ENCODE data around the gene NOS1AP. TPM values are rescaled to one million over a fixed set of nuclear protein-coding genes. Genes with fewer than 3 reads are reported as not detected.
A peak's percentile ranks its signal among the peaks of the same experiment; 100 is the strongest.

The NOS1AP gene
- total and polyA plus RNA-seq, 3 experiments from 2014 or later: 0.07 TPM; not detected in 2

DNA sequence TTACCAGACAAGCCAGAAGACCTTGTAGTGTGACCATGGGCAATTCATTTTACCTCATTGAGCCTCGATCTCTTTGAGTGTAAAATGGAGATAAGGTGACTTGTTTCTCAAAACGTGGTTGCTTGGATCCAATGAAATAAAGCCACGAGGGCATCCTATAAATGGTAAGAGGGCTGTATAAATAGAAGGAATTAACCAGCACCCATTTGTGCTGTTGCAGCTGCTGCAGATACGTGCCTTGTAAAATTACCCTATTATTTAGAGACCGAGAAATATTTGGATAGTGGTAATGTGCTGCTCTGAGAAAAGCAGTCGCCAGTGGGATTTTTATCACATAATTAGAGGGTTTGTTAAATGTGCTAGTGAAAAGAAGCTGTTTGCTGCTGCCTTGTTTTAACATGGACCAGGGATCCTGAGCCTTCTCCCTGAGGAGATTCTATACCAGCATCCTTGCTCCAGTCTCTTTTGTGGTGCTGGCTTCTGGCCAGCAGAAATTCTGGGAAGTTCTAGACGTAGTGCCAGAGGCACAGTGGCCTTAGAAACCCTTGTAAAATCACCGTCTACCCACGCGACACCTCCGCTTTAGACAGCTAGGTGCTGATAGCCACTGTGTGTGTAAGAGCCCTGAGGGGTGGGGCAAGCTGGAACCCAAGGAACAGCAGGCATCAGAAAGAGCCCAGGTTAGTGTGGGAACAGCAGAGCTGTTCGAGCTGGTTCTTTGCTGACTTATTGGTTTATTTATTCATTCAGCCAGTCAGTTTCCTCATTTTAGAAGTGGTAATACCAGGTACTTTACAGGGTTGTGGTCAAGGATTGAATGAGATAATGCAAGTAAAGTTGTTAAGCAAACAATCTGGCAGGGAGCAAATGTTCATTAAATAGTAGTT, 137.5 kb downstream of the NOS1AP start:
- ChIA-PET CTCF (no interaction called here), POLR2A (no interaction called here)
- Mint-ChIP-seq H3K36me3 (no peaks in the 10 kb centered on the region), H3K9me3 (no peaks in the 10 kb centered on the region), H3K4me1 (no peaks in the 10 kb centered on the region), H3K27me3 (peaks cover 0 to 38% of the 10 kb centered on the region in 2 donors), H3K27ac (no peak overlapping the region), H3K4me3 (no peak overlapping the region)
- Histone ChIP-seq H3K4me3 (ENCODE audit: low read length) (no peak overlapping the region), H3K27ac (ENCODE audit: low read depth, low read length) (no peak overlapping the region), H3K4me1 (ENCODE audit: insufficient read depth, low read length) (no peaks in the 10 kb centered on the region), H3K9me3 (ENCODE audit: low read length) (no peaks in the 10 kb centered on the region), H3K27me3 (ENCODE audit: insufficient read depth, low read length, poor library complexity, severe bottlenecking) (no peaks in the 10 kb centered on the region), H3K36me3 (ENCODE audit: insufficient read depth, low read length) (no peaks in the 10 kb centered on the region)
- no peak for DNase-seq

DNA sequence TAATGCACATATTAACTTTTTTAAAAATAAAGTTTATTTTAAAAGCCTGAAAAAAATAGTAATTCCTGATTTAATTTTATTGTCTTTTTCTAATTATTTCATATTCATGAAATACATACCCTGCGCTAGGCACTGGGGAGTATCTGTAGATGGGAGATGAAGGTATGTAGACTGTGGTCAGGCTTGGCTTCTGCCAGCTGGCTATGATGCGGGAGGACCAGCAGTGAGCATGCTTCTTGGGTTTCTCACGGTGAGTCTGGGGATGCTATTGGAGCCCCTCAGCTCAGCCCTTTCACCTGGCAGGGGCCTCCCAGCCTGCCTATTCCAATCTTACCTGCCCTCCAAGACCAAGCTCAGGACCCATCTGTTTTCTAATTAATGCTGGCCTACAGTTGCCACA, 138.4 kb downstream of the NOS1AP start:
- Mint-ChIP-seq H3K27ac (no peak overlapping the region), H3K4me3 (no peak overlapping the region), H3K36me3 (no peaks in the 10 kb centered on the region), H3K9me3 (no peaks in the 10 kb centered on the region), H3K27me3 (peaks cover 0 to 41% of the 10 kb centered on the region in 2 donors), H3K4me1 (no peaks in the 10 kb centered on the region)
- Histone ChIP-seq H3K4me3 (ENCODE audit: low read length) (no peak overlapping the region), H3K27me3 (ENCODE audit: insufficient read depth, low read length, poor library complexity, severe bottlenecking) (no peaks in the 10 kb centered on the region), H3K9me3 (ENCODE audit: low read length) (no peaks in the 10 kb centered on the region), H3K27ac (ENCODE audit: low read depth, low read length) (no peak overlapping the region), H3K4me1 (ENCODE audit: insufficient read depth, low read length) (no peaks in the 10 kb centered on the region), H3K36me3 (ENCODE audit: insufficient read depth, low read length) (no peaks in the 10 kb centered on the region)
- ChIA-PET POLR2A (no interaction called here), CTCF (no interaction called here)
- no peak for DNase-seq

DNA sequence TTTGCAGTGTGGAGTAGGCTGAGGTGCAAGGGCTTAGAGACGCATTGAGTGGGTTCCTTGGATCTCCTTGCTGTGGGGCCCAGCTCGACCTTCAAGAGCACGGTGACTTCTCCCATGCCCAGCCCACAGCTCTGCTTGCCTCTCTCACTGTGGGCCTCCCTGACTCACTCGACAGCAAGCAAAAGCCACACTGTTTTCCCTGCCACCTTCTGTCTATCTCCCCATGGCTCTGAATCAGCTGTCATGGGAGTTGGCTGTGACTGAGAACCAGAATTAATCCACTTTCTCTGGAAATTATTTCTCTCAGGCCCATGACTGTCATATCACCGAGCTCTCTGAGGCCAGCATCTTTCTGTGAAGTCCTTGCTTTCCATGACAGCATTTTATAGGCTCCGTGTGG, 140.7 kb downstream of the NOS1AP start:
- Mint-ChIP-seq H3K4me1 (no peaks in the 10 kb centered on the region), H3K27me3 (peaks cover 2 to 34% of the 10 kb centered on the region in 2 donors), H3K4me3 (no peak overlapping the region), H3K36me3 (no peaks in the 10 kb centered on the region), H3K27ac (no peak overlapping the region), H3K9me3 (no peaks in the 10 kb centered on the region)
- POLR2A ChIA-PET: no interaction called here
- H3K27me3 ChIP-seq (ENCODE audit: insufficient read depth, low read length, poor library complexity, severe bottlenecking): no peaks in the 10 kb centered on the region
- no peak for DNase-seq
- no peaks in the 10 kb centered on the region for H3K4me1 ChIP-seq (ENCODE audit: insufficient read depth, low read length)
- H3K27ac ChIP-seq (ENCODE audit: low read depth, low read length): no peak overlapping the region
- no peak overlapping the region for H3K4me3 ChIP-seq (ENCODE audit: low read length)
- no peaks in the 10 kb centered on the region for H3K9me3 ChIP-seq (ENCODE audit: low read length)
- CTCF ChIA-PET: no interaction called here
- no peaks in the 10 kb centered on the region for H3K36me3 ChIP-seq (ENCODE audit: insufficient read depth, low read length)

DNA sequence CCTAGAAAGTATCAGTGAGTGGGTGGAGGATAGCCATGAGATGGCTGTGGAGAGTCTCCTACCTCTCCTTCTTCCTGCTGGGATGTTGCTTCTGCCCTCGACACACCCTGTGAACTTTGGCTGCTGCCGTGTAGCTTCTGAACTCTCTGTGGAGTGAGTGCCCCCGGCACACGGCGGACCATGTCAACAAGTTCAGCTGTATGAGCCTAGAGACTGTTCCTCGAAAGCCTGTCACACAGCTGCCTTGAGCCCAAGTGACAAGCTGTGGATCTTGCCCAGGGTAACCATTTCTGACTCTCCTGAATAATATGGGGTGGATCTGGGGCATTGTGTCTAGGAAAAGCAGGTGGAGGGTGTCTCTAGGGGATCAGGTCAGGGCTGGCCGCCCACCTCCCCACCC, 143.2 kb downstream of the NOS1AP start:
- Mint-ChIP-seq H3K27me3 (peaks cover 2 to 45% of the 10 kb centered on the region in 2 donors), H3K9me3 (peaks cover 0 to 2% (median 0%) of the 10 kb centered on the region in 5 donors), H3K27ac (peak overlapping the region in 1 of 8 donors; percentile 57), H3K4me3 (no peak overlapping the region), H3K36me3 (no peaks in the 10 kb centered on the region), H3K4me1 (no peaks in the 10 kb centered on the region)
- ChIA-PET CTCF (no interaction called here), POLR2A (no interaction called here)
- H3K9me3 ChIP-seq (ENCODE audit: low read length): no peaks in the 10 kb centered on the region
- no peaks in the 10 kb centered on the region for H3K36me3 ChIP-seq (ENCODE audit: insufficient read depth, low read length)
- no peak overlapping the region for H3K4me3 ChIP-seq (ENCODE audit: low read length)
- no peak overlapping the region for H3K27ac ChIP-seq (ENCODE audit: low read depth, low read length)
- no peaks in the 10 kb centered on the region for H3K27me3 ChIP-seq (ENCODE audit: insufficient read depth, low read length, poor library complexity, severe bottlenecking)
- H3K4me1 ChIP-seq (ENCODE audit: insufficient read depth, low read length): no peaks in the 10 kb centered on the region
- DNase-seq: no peak

DNA sequence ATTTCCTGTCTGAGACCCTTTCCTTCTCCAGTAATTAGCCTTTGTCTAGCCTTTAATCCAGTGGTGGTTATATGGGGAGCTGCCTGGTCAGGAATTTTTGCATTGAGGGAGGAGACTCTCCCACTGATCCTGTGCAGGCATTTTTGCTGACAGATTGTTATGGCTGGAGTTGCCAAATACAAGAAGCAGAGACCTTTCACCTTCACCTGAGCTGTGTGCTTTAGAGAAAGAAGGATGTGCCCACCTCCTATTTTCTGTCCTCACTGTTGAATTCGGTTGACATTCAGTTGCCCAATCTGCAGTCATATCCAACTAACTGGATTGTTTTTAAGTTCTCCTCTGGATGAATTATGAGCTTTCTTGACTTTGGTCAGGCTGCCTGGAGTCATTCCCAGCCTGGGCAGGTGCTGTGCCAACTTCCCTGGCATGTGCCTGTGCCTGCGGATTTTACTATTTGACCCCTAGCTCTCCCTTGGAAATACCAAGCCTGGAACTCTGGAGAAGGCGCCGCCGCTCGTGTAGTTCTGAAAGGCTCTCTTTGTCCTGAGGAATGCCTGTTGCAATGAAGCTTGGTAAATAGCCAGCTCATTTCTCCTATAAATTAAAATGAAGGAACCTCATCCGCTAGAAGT, 143.9 kb downstream of the NOS1AP start:
- Histone ChIP-seq H3K4me1 (ENCODE audit: insufficient read depth, low read length) (no peaks in the 10 kb centered on the region), H3K36me3 (ENCODE audit: insufficient read depth, low read length) (no peaks in the 10 kb centered on the region), H3K27me3 (ENCODE audit: insufficient read depth, low read length, poor library complexity, severe bottlenecking) (no peaks in the 10 kb centered on the region), H3K9me3 (ENCODE audit: low read length) (no peaks in the 10 kb centered on the region), H3K4me3 (ENCODE audit: low read length) (no peak overlapping the region), H3K27ac (ENCODE audit: low read depth, low read length) (no peak overlapping the region)
- Mint-ChIP-seq H3K4me3 (no peak overlapping the region), H3K27ac (no peak overlapping the region), H3K27me3 (peaks cover 7 to 44% of the 10 kb centered on the region in 2 donors), H3K4me1 (no peaks in the 10 kb centered on the region), H3K36me3 (no peaks in the 10 kb centered on the region), H3K9me3 (peaks cover 0 to 2% (median 0%) of the 10 kb centered on the region in 5 donors)
- ChIA-PET POLR2A (no interaction called here), CTCF (no interaction called here)
- no peak for DNase-seq

DNA sequence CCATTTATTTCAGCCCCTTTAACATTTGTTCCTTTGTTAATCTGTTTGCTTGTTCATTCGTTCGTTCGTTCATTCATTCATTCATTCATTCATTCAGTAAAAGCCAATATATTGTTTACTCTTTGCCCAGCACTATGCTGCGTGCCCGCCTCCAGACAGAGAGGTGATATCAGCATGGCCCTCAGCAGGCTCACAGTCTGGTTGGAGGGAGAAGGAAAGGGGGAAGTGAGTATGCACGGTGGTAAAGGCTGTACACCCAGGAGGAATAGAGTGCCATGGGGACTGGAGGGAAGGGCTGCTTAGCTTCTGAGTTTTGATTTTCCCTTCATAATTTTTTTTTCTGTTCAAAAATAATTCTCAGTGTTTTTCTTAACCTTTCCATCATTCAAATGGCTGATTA, 144.7 kb downstream of the NOS1AP start:
- H3K27ac Mint-ChIP-seq: no peak overlapping the region
- no peak overlapping the region for H3K4me3 Mint-ChIP-seq
- POLR2A ChIA-PET: no interaction called here

DNA sequence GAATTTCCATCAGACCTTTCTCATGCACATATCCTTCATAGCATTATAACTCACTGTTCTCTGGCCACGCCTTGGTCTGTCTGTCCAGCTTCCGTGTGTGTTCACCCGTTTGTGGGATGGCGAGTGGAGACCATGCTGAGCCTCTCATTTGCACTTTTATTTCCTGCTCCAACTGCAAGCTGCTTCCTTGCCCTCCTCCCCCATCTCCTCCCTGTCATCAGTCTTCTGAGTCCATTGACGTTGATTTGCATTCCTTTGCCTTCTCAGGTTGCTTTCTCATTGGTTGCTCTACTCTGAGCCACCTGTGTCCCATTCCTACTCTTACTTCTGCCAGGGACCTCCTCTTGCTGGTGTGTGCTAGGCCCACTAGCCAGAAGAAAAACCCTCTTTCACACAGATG, 146.4 kb downstream of the NOS1AP start:
- ChIA-PET CTCF (no interaction called here), POLR2A (no interaction called here)
- Histone ChIP-seq H3K27ac (ENCODE audit: low read depth, low read length) (no peak overlapping the region), H3K4me3 (ENCODE audit: low read length) (no peak overlapping the region), H3K9me3 (ENCODE audit: low read length) (no peaks in the 10 kb centered on the region), H3K27me3 (ENCODE audit: insufficient read depth, low read length, poor library complexity, severe bottlenecking) (no peaks in the 10 kb centered on the region), H3K4me1 (ENCODE audit: insufficient read depth, low read length) (no peaks in the 10 kb centered on the region), H3K36me3 (ENCODE audit: insufficient read depth, low read length) (no peaks in the 10 kb centered on the region)
- peaks cover 0 to 2% (median 0%) of the 10 kb centered on the region in 5 donors for H3K9me3 Mint-ChIP-seq
- H3K27ac Mint-ChIP-seq: no peak overlapping the region
- no peak for DNase-seq
- no peaks in the 10 kb centered on the region for H3K36me3 Mint-ChIP-seq
- peaks cover 15 to 44% of the 10 kb centered on the region in 2 donors for H3K27me3 Mint-ChIP-seq
- H3K4me1 Mint-ChIP-seq: no peaks in the 10 kb centered on the region
- no peak overlapping the region for H3K4me3 Mint-ChIP-seq

More for the DNA sequence above, 144.7 kb downstream of the NOS1AP start:
- H3K4me3 ChIP-seq (ENCODE audit: low read length): no peak overlapping the region
- no peak overlapping the region for H3K27ac ChIP-seq (ENCODE audit: low read depth, low read length)
- peaks cover 7 to 46% of the 10 kb centered on the region in 2 donors for H3K27me3 Mint-ChIP-seq
- no peaks in the 10 kb centered on the region for H3K4me1 Mint-ChIP-seq
- CTCF ChIA-PET: no interaction called here
- no peak for DNase-seq
- no peaks in the 10 kb centered on the region for H3K36me3 Mint-ChIP-seq
- H3K36me3 ChIP-seq (ENCODE audit: insufficient read depth, low read length): no peaks in the 10 kb centered on the region
- no peaks in the 10 kb centered on the region for H3K27me3 ChIP-seq (ENCODE audit: insufficient read depth, low read length, poor library complexity, severe bottlenecking)
- H3K9me3 ChIP-seq (ENCODE audit: low read length): no peaks in the 10 kb centered on the region
- no peaks in the 10 kb centered on the region for H3K4me1 ChIP-seq (ENCODE audit: insufficient read depth, low read length)
- H3K9me3 Mint-ChIP-seq: peaks cover 0 to 2% (median 0%) of the 10 kb centered on the region in 5 donors

DNA sequence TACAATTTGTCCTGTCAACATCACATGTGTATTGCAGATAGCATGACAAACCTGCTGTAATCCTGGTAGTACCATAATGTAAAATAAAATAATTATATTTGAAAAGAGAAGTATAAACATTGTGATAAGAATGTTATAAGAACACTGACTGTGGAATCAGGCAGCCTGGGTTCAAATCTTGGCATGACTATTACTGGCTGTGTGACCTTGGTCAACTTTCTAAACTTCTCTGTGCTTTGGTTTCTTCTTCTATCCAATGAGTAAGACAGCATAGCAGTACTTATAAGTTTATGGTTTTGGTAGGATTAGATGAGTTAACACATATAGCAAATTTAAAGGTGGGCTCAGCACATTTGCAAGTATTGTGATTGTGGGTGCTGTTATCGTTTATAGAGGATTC, 147.1 kb downstream of the NOS1AP start:
- no peak overlapping the region for H3K4me3 ChIP-seq (ENCODE audit: low read length)
- Mint-ChIP-seq H3K27ac (no peak overlapping the region), H3K27me3 (peaks cover 15 to 43% of the 10 kb centered on the region in 2 donors), H3K4me1 (no peaks in the 10 kb centered on the region), H3K36me3 (no peaks in the 10 kb centered on the region), H3K9me3 (peaks cover 0 to 2% (median 0%) of the 10 kb centered on the region in 5 donors), H3K4me3 (no peak overlapping the region)
- CTCF ChIA-PET: no interaction called here
- H3K27me3 ChIP-seq (ENCODE audit: insufficient read depth, low read length, poor library complexity, severe bottlenecking): no peaks in the 10 kb centered on the region
- H3K4me1 ChIP-seq (ENCODE audit: insufficient read depth, low read length): no peaks in the 10 kb centered on the region
- H3K9me3 ChIP-seq (ENCODE audit: low read length): no peaks in the 10 kb centered on the region
- H3K27ac ChIP-seq (ENCODE audit: low read depth, low read length): no peak overlapping the region
- POLR2A ChIA-PET: no interaction called here
- no peak for DNase-seq
- H3K36me3 ChIP-seq (ENCODE audit: insufficient read depth, low read length): no peaks in the 10 kb centered on the region

Data from CD8-positive, alpha-beta memory T cell (primary cell).